IPS-18c (cell line): Measurements from ENCODE around the gene MAN1A1.
"Not testable (repeated sequence)": the region's sequence is repeated elsewhere in the genome, so short reads cannot be mapped to it uniquely, and the experiment has no call there.

Experiments used
- H3K4me3 ChIP-seq: 2 replicates; pipeline ENCODE4 v1.7.0; 2013; ENCODE audit warnings: low read depth, mild to moderate bottlenecking, low read length, moderate library complexity; ENCODE audit not compliant: insufficient read depth
- H3K9me3 ChIP-seq: one replicate; pipeline ENCODE4 v1.6.1; 2013; ENCODE audit warnings: mild to moderate bottlenecking, low read length, moderate library complexity; ENCODE audit not compliant: control insufficient read depth, insufficient read depth

The MAN1A1 gene

DNA sequence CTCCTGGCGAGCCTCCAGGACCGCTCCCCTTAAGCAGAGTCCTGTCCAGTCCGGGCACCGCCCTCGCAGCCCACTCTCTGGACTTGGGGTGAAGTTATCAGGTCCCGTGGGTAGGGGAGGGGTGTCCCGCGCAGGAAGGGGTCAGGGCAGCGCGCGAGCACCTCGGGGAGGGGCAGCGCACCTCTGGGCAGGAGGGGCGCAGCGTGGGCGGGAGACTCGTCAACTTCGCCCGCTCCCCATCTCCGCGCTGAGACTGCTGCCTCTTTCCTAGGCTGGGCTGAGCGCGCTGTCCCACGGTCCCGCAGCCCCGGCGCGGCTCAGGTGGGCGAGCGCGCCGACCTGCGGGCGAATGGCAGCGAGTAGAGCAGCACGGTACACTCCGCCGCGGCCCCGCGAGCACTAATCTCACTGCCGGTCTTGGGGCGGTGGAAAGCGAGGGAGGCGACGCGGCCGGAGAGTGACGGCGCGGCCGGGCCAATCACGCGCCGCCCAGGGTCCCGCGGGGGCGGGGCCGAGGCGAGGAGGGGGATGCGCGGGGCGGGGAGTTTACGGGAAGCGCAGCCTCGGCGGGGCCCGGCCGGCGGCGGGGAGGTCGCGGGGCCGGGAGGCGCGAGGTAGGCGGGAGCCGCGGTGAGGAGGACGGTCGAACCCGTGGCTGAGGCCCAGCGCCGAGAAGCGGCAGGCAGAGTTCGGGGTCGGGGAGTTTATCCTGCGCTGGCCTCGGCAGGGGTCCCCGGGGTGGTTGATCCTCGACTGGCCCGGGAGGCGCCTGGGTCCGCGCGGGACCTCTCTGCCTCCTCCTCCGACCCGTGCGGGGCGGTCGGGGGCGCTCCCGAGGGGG is at the start of gene MAN1A1:
Gene MAN1A1, minus strand, starts transcription at position 401 of the 841 bp plus-strand sequence. CDS start 696 bp downstream, outside the sequence.
- Histone ChIP-seq H3K9me3 (no peaks in the 10 kb centered on the region), H3K4me3 (peak within 1 kb of the TSS; percentile 93)

DNA sequence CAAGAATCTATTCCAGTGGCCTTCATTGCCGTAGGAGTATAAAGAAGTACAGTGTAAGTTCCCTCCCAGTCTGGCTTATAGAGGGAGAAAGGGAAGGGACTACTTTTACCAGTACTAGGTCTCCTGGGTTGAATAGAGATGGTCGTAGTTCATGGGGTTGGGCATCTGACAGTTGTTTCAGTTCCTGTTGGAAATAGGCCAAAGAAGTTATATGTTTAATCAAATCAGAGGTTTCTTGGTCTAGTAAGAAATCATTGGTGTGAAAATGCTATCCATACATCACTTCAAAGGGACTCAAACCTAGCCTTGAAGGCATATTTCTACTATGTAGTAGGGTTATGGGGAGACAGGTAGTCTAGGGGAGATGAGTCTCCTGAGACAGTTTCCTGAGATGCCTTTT is 45.6 kb upstream of the MAN1A1 start:
- Histone ChIP-seq H3K9me3 (peaks cover 8% of the 10 kb centered on the region), H3K4me3 (no peak overlapping the region)

DNA sequence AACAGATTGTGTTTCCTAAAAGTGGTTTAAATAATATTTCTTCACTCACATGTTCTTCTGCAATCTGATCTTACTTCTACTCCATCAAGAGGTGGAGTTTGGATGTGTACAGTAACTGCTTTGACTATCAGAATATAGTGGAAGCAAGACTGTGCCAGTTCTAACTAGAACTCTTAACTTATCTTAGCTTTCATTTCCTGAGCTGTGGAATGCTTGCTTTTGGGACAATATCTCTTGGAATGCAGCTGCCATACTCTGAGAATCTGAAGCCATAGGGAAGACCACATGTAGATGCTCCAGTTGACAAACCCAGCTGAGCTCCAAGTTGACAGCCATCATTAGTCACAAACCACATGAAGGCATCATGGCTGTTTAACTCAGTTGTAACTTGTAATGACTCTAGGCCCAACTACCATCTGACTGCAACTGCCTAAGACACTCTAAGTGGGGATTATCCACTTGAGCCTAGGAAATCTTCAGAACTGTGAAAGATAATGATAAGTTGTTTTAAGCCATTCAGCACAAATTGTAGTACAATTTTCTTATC is 40.8 kb upstream of the MAN1A1 start:
- Histone ChIP-seq H3K4me3 (no peak overlapping the region), H3K9me3 (no peaks in the 10 kb centered on the region)

DNA sequence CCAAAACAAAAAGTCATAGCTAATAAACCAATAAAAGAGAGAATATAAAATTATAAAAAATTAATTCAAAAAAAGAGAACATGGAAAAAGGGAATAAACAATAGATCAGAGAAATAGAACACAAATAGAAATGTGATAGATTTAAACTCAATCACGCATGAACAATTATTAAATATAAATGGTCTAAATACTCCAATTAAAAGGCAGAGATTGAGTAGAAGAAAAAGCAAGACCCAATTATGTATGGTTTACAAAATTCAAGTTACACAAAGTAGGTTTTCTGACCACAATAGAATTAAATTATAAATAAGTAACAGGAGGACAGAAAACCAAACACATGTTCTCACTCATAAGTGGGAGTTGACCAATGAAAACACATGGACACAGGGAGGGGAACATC is 36.4 kb upstream of the MAN1A1 start:
- Histone ChIP-seq H3K9me3 (no peaks in the 10 kb centered on the region), H3K4me3 (no peak overlapping the region)

DNA sequence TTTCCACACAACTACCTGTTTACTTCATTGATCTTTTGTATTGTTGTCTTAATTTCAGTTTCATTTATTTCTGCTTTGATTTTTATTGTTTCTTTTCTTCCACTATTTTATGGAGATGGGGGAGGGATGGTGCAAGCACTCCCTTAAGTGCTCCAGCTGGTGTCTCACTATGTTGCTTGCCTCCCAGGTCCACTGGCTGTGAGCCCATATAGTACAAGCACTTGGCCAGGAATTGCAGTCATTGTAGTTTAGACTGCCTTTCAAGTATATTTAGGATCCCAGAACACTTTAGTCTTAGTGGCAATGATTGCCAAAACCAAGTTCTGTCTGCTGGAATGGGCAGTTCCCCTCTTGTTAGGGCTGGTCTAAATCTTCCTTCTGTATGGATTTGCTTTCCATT is 34.9 kb upstream of the MAN1A1 start:
- Histone ChIP-seq H3K9me3 (peaks cover 2% of the 10 kb centered on the region), H3K4me3 (no peak overlapping the region)

DNA sequence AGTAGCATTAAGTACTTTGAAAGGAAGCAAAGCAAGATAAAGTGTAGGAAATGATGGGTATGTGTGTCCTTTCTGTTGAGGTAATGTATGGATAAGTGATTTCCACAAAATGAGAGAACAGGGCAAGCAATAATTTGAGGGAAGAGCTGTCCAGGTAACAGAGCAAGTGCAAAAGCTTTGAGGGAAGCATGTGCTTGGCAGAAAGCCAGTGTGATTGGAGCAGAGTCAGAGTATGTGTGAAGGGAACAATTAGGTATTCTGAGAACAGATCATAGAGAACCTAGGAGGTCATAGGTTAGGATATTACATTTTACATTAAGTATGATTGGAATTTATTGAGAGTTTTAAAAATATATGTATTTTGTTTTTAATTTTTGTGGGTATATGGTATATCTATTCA is 30.2 kb upstream of the MAN1A1 start:
- Histone ChIP-seq H3K4me3 (no peak overlapping the region), H3K9me3 (peaks cover 2% of the 10 kb centered on the region)

DNA sequence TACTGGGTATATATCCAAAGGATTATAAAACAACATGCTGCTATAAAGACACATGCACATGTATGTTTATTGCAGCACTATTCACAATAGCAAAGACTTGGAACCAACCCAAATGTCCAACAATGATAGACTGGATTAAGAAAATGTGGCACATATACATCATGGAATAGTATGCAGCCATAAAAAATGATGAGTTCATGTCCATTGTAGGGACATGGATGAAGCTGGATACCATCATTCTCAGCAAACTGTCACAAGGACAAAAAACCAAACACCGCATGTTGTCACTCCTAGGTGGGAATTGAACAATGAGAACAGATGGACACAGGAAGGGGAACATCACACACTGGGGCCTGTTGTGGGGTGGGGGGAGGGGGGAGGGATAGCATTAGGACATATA is 27.5 kb upstream of the MAN1A1 start:
- not testable (repeated sequence) for H3K9me3 ChIP-seq, H3K4me3 ChIP-seq

DNA sequence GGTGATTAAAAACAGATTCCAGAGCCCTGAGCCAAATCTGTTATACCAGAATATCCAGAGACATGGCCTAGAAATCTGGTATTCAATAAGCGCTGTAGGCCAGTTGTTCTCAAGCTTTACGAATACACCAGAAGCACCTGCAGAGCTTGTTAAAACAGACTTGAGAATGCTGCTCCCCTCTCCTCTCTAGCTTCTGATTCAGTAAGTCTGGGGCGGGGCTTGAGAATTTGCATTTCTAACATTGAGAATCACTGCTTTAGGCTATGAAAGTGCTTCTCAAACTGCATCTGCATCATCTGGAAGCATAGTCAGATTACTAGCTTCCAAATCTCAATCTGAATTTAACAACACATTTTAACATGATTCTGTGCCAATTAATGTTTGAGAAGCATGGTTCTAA is 20.5 kb upstream of the MAN1A1 start:
- Histone ChIP-seq H3K9me3 (peaks cover 2% of the 10 kb centered on the region), H3K4me3 (no peak overlapping the region)

DNA sequence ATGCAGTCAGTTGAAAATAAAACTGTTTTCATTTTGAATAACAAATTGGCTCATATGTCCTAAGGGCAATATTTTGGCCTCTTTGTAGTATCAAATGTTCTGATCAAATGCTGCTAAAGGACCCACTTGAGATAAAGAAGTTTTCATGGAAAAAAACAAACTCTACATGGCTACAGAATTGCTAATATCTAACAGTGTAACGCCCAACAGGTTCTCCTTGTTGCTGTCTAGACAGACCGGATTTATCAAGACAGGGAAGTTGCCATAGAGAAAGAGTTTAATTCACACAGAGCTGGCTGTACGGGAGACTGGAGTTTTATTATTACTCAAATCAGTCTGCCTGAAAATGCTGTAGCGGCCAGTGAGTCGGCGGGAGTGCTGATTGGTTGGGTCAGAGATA is 19.4 kb upstream of the MAN1A1 start:
- no peak overlapping the region for H3K4me3 ChIP-seq
- peaks cover 2% of the 10 kb centered on the region for H3K9me3 ChIP-seq

DNA sequence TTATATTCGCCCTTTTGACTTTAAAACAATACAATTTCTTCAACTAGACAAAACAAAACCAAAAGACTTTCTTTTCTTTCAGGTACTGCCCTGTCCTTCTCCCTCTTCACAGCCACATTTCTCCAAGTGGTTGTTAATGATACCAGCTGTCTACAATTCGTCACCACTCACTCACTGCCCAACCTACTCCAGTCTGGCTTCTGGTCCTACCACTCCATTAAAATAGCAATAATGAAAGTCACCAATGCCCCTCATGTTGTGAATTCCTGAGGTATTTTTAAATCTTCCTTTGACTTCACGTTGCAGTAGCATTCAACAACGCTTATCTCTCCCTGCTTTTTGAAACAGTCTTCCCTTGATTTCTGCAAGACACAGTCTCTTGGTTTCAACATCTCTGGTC is 11.6 kb upstream of the MAN1A1 start:
- Histone ChIP-seq H3K4me3 (no peak overlapping the region), H3K9me3 (peaks cover 2% of the 10 kb centered on the region)

DNA sequence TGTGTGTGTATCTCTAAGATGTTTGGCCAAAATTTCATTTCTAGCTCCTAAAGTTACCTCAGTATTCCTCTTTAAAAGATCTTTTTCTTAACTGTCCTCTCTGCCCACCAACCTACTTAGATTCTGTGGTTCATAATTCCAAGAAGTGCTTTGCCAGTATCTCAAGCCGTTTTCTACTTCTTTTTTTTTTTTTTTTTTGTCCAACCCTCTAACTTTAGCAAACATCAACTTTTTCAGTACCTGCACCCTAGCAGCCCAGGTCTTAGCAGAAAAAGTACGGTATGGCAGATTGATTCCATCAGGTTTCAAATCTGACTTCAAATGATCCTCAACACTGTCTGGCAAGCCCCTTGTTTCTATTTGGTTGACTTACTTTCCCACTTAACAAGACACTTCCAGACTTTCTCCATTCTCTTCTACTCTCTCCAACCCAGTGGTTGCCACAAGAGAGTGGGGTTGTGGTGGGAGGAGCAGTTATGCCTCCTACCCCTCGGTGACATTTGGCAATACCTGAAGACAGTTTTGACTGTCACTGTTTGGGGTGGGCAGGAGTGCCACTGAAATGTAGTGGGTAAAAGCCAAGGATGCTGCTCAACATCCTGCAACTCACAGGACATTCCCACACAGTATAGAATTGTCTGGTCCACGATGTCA is 10.8 kb upstream of the MAN1A1 start:
- no peaks in the 10 kb centered on the region for H3K9me3 ChIP-seq
- no peak overlapping the region for H3K4me3 ChIP-seq

DNA sequence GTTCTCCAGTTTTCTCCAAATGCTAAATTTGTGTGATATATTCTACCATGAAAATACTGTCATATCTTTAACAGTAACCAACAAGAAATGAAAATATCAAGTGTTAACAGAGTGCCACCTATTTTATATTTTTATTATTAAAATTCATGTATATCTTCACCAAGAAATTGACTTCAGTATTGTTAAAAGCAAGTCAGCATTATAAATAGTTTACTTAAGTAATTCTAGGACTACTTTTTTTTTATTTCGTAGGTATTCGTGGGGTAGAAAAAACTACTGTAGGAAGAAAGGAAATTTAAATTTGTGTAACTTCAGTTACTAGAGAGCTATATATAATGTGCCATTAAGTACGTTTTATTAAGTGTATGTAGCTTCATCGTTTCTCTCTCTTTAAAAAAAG is 6.3 kb upstream of the MAN1A1 start:
- Histone ChIP-seq H3K9me3 (no peaks in the 10 kb centered on the region), H3K4me3 (no peak overlapping the region)

DNA sequence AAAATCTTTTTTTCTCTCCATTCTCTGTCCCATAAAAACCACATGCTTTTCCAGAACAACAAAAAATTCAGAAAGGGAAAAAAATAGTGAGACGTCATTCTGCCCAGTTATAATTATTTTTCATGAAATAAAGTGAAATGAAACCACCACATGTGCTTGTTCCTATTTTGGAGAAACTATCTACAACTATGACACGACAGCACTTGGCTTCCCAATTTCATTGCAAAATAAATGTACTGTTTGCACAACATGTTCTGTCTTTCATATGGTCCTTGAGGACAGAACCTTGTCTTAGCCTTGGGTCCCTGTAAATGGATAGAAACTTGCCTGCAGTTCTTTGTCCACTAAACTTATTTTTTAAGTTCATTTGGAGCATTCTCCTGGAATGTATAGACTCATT is 5.6 kb upstream of the MAN1A1 start:
- no peak overlapping the region for H3K4me3 ChIP-seq

DNA sequence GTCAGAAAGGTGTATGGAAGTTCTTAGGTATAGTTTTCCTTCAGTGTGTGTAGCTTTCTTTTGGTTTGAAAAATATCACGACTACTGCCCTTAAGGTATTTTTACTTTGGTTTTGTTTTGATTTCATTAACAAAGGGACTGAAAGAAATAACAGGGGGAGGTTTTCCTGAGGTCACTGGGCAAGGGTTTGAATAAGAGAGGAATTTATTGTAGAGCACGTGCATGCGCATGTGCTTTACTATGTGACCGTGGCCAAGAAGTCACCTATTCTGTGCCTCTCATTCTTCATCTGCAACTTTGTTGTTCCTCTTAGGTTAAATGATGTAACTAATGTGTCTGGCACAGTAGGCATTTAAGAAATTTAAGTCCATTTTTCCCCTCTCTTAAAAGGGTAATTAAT is 4.1 kb upstream of the MAN1A1 start:
- no peak overlapping the region for H3K4me3 ChIP-seq
- no peaks in the 10 kb centered on the region for H3K9me3 ChIP-seq

More for the DNA sequence above, 5.6 kb upstream of the MAN1A1 start:
- H3K9me3 ChIP-seq = no peaks in the 10 kb centered on the region

DNA sequence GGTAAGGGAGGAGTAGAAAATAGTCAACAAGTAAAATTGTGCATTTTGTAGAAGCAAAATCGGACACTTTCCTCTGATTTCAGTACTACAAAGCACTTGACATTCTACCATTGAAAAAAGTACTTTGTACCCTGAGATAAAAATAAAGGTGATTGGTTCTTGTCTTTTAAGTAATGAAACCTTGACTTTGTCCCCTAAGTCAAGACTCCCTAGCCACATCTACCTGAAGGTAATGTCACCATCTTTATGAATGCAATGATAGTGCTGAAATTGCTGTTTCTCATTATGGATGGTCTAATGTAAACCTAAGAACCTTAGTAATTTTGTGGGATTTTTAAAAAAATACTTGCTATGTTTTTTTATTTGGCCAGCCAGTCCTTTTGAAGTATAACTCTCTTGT is 2.4 kb upstream of the MAN1A1 start:
- H3K4me3 ChIP-seq = no peak overlapping the region
- H3K9me3 ChIP-seq = no peaks in the 10 kb centered on the region

DNA sequence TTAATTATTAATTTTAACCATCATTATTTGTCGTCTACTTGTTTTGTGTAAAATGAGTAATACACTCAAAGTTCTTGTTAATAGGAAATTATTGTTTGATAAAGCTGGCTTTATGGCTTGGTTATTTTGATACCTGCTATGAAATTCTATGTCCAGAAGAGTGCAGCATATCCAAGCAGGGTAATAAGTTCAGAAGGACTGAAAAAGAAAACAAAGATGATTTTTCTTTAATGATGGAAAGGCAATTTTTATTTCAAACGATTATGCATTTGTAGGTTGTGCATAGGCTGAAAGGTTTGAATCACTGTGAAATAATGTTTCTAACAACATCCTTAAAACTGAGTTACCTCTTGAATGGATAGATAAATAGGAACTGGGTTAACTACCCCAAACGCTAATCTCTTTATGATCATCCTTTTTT is 1.4 kb upstream of the MAN1A1 start:
- Histone ChIP-seq H3K9me3 (no peaks in the 10 kb centered on the region), H3K4me3 (no peak overlapping the region)

DNA sequence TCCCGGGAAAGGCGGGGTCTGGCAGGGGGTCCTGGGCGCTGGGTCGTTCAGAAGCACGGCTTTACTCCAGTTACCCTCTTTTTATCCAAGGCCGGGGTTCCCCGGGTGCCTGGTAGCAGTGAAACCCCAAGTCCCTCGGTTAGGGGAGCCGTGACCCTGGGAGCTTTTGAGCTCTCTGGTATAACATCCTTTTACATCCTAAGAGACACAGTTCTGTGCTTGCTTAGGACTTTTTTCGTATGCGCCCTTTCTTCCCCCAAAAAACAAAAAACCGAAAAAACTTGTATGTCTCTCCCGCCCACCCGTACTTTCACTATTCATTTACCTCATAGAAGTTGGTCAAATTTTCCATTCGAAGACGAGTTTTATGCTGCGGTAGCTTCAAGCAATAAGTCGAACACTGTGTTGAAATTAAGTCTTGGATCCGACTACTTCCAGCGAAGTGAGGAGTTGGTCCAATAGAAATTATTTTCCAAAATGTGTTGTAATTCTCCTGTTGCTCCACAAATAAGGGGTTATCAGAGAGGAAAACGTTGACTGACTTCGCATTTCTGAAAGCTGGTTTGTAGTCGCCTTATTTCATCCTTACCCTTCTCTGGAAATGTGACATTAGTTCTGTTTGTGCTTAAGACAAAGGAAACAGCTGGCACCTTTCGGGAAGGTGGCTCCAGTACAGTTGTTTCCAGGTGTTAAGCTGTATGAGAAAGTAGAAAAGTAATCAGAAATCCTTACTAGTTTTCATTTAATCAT is 816 bp upstream of the MAN1A1 start:
- Histone ChIP-seq H3K9me3 (no peaks in the 10 kb centered on the region), H3K4me3 (peak overlapping the region; percentile 93)
